Thyroid gland (tissue), 4 donors: ENCODE results near the gene CDKL1. TPM values are rescaled to one million over a fixed set of nuclear protein-coding genes. Genes with fewer than 3 reads are reported as not detected.

Experiments
- DNase-seq, 2 donors: peaks; one replicate each; pipeline ENCODE4 v3.0.0-alpha.2; 2019
- H3K27ac ChIP-seq, 3 donors: fragments of 200-600 bp; sonication (generic); 1 replicate in 2 of 3; 2 replicates in 1 of 3; pipeline ENCODE4 v1.5.1; 2016 to 2019; ENCODE audit warnings: mild to moderate bottlenecking in 1 of 3, moderate library complexity in 1 of 3
- H3K27me3 ChIP-seq: fragments of 200-600 bp; sonication (generic); one replicate; pipeline ENCODE4 v1.5.1; 2019
- H3K36me3 ChIP-seq, 2 donors: fragments of 200-600 bp; sonication (generic); one replicate each; pipeline ENCODE4 v1.5.1; 2016 to 2019
- H3K4me1 ChIP-seq, 2 donors: fragments of 200-600 bp; sonication (generic); one replicate each; pipeline ENCODE4 v1.5.1; 2017 to 2019
- H3K4me3 ChIP-seq, 3 donors: fragments of 200-600 bp; sonication (generic); replicated peaks in 1 of 3; 1 replicate in 2 of 3; 2 replicates in 1 of 3; pipeline ENCODE4 v1.5.1; 2016; ENCODE audit warnings: mild to moderate bottlenecking in 1 of 3
- H3K9me3 ChIP-seq: fragments of 200-600 bp; sonication (generic); one replicate; pipeline ENCODE4 v1.5.1; 2017
- CTCF ChIP-seq, 6 experiments: fragments of 200-600 bp in 3 of 6; fragments of 450-650 bp in 3 of 6; sonication (generic) in 3 of 6; IDR thresholded peaks; one replicate each; pipeline ENCODE4 v1.5.1; 2016 to 2019; ENCODE audit warnings: antibody characterized with exemption in 6 of 6, mild to moderate bottlenecking in 2 of 6, inconsistent platforms in 1 of 6, moderate library complexity in 1 of 6
- POLR2A ChIP-seq, 2 donors: fragments of 450-650 bp; IDR thresholded peaks; one replicate each; pipeline ENCODE4 v1.6.1; 2017; ENCODE audit warnings: antibody characterized with exemption in 2 of 2, mild to moderate bottlenecking in 2 of 2, moderate library complexity in 1 of 2
- intact Hi-C: fragments of 100-400 bp; cut with DNase I; formaldehyde crosslinking; loops from one replicate; pipeline ENCODE4 v1.15.1; 2023
- microRNA-seq: library from miRNA; unstranded; fragments of <30 nt; microRNA quantifications from one replicate; pipeline ENCODE4, GENCODE V29; 2016
- small RNA-seq: library from RNA; depleted of rRNA; stranded (forward); fragments of <200 nt; gene quantifications from one replicate; pipeline ENCODE3, GENCODE V24; 2016
- total RNA-seq, 4 donors: library from RNA; depleted of rRNA; stranded (reverse); fragments of >200 nt; gene quantifications; one replicate each; pipeline ENCODE4 v1.2.3, GENCODE V29; 2016

CDKL1 gene
- total RNA-seq, 4 donors from 2014 or later = 18.6 to 37.9 (median 35.5) TPM

- Histone ChIP-seq H3K27me3 (no peaks in the 10 kb centered on the region), H3K4me3 (no peak overlapping the region), H3K27ac (no peak overlapping the region), H3K9me3 (no peaks in the 10 kb centered on the region), H3K36me3 (no peaks in the 10 kb centered on the region), H3K4me1 (no peaks in the 10 kb centered on the region)
- intact Hi-C loops = no loop called here
- no peak for TF ChIP-seq POLR2A (IDR thresholded peaks at IDR 0.05)
- TF ChIP-seq CTCF (IDR thresholded peaks at IDR 0.05) = no peak
- DNase-seq = no peak
Measured at GRCh38 chr14:50285861-50286260, 110.8 kb downstream of the CDKL1 start.

Small RNA genes lying within 50 kb of the gene (microRNA-seq; reads per million reads assigned to microRNA genes)
- gene MIR4504 = not detected

Small RNA genes lying within 50 kb of the gene (small RNA-seq; reads per million reads assigned to genes)
- not detected for gene MIR4504

Other genes with a start within 250 kb of the CDKL1 start
- gene SOS2, start 165.3 kb downstream of the CDKL1 start, total RNA-seq = 10 to 100 TPM; 43.4 to 69.9 (median 57.9) TPM
- 10 to 100 TPM in 2 of 4 donors, 1 to 10 TPM in 2; 8.7 to 10.9 (median 9.7) TPM for gene L2HGDH, start 84.7 kb downstream of the CDKL1 start, total RNA-seq
- gene DMAC2L, start 84.6 kb downstream of the CDKL1 start, total RNA-seq = 10 to 100 TPM; 15.2 to 44.2 (median 32.8) TPM
- 100 to 1,000 TPM; 139 to 259 (median 153) TPM for gene MAP4K5, start 135.7 kb upstream of the CDKL1 start, total RNA-seq
- gene ATL1, start 163.3 kb upstream of the CDKL1 start, total RNA-seq = 1 to 10 TPM; 2.1 to 5.4 (median 4.6) TPM